ENCODE results near the gene TPPP3.

- no peak for TF ChIP-seq CTCF (IDR thresholded peaks at IDR 0.05)
- TF ChIP-seq POLR2AphosphoS5 (IDR thresholded peaks at IDR 0.05): no peak
Observed at GRCh38 chr16:67392301-67393059, 818 bp downstream of the TPPP3 start.
